GM18508 (cell line): ENCODE data around the gene NMUR2.

Source experiments
- ATAC-seq: cut with Tn5 transposase; IDR thresholded peaks from one replicate; pipeline ENCODE4 v1.9.1; 2021; ENCODE audit warnings: moderate number of reproducible peaks; ENCODE audit not compliant: insufficient read depth, unreplicated experiment

NMUR2 gene, protein sequence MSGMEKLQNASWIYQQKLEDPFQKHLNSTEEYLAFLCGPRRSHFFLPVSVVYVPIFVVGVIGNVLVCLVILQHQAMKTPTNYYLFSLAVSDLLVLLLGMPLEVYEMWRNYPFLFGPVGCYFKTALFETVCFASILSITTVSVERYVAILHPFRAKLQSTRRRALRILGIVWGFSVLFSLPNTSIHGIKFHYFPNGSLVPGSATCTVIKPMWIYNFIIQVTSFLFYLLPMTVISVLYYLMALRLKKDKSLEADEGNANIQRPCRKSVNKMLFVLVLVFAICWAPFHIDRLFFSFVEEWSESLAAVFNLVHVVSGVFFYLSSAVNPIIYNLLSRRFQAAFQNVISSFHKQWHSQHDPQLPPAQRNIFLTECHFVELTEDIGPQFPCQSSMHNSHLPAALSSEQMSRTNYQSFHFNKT

DNA sequence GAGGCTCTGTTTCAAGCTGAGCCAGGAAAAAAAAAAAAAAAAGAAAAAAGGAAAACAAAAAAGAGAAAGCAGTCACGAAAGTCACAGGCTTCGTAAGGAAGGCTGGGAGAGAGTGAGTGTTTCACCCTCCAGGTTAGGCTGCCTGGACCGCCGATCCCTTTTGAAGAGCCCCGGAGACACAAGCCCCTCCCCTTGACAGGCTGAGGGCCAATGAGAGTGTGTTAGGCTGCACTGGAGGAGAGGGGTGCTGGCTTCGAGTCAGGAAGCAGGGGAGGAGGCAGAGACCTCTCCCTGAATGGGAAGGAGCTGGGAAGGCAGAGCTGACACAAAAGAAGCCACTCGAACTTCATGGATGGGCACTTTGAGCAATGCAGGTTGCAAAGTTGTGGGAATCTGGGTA lies at the start of gene NMUR2:
Gene NMUR2 (minus strand): TSS at position 135 of the 400 bp plus-strand sequence. CDS start 166 bp downstream, outside the sequence.
- ATAC-seq = no peak

DNA sequence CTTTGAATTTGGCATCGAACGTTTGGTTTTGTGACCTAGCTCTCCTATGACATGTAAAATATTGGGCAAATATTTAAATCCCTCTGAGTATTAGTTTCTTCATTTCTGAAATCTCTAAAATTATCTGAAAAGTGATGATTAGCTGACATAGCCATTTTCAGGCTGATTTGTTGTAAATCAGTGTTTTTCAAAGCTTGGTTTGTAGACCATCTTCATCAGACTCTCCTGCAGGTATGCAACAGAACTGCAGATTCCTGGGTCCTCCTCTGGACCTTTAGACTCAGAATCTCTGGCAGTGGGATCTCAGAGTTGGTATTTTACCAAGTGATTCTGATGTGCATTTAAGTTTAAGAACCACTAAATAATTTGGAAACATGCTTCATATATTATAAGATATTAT lies 38.9 kb upstream of the NMUR2 start:
- ATAC-seq = no peak

DNA sequence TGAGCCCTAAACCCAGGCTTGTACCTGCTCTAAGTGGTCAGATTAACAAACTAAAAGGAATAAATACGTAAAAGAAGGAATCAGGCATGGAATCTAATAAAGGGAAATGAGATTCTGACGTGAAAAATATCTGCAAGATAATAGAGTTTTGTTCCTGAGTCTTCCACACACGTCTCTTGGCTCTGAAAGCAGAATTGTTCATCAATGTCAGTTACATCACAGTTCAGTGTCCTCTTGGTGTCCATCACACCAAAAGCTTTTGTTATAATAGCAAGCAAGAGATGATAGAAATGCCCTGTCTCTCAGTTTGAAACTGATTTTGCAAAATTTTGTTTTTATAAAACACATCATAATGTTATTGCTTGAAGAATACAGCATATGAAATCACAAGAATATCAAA lies 34.7 kb upstream of the NMUR2 start:
- no peak for ATAC-seq

DNA sequence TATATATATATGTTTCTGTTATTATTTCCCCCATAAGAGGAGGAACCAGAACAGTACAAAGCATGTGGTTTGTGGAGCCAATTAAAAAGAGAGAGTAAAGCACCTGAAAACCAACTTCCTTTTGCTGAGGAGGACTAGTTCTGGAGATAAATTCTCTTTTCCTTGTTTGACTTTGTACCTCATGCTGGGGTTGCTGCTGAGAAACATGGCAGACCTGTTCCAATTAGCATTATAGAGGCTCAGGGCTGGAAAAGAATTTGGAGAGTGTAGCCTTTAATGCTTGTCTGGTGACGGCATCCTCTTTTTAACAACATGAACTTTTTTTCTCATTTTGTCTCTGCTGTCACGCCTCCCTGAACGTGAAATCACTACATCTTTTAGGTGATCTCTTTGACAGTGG lies 32.8 kb upstream of the NMUR2 start:
- no peak for ATAC-seq

DNA sequence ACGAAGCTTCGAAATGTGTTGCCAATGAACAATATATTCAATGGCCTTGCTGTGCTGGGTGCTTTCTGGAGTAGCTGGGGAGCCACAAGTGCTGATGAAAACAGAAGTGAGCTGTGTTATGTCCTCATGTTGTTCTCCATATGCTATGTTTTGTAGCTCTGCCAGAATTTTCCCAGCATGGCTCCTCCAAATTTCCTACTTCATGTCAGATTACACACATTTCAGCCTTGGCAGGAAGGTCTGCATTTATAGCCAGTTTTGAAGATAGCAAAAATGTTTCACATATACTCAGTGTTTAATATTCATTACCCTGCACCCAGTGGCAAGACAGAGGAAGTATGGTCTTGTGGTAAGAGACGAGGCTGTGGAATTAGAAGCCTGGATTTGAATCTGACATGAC lies 22.6 kb upstream of the NMUR2 start:
- ATAC-seq = no peak

DNA sequence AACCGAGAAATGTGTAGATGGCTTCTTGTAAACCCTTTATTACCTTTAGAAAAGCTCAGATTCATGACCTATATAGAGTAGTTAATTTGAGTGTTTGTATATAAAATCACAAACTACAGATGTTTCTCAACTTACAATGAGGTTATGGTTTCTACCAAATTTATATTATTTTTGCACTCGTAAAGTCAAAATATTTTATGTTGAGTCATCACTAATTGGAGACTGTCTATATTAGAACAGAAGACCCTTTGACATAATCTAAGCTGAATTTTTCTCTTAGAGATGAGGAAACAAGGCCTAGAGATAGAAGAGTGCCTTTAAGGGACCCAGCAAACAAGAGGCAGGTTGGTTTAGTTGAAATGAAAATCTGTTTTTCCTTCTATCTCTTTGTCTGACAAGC lies 20.0 kb upstream of the NMUR2 start:
- no peak for ATAC-seq

DNA sequence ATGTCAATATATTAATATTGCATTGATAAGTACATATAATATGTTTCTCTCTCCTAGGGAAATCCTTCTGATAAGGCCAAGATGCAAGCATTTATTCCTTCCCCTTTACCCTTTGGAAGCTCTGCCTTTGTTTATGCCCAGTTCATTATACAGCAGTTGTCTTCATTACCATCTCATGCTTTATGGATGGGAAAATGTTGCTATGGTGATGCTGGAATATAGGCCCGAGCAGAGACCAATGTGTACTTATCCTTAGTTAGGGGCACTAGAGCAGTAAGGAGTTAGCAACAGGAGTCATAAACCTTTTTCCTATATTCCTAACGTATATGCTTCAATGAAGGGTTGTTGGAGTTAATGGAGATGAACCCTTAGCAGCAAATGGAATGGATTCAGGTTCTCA lies 19.4 kb upstream of the NMUR2 start:
- no peak for ATAC-seq

DNA sequence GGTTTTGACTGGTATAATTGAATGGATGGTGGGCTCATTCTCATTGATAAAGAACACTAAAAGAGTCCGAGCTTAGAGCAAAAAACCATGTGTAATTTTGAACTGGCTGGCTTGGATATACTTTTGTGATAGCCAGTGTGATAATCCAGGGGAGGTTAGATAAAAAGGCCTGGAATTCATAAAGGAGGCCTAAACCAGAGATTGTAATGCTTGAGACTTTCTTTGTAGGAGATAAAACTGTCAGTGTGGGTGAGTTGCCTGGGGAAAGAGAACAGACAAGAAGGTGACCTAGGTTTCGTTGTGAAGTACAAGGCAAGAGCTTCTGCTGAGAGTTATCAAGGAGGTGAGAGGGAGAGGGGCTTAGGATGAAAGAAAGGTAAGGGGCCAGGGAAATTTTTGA lies 17.0 kb upstream of the NMUR2 start:
- ATAC-seq = no peak

DNA sequence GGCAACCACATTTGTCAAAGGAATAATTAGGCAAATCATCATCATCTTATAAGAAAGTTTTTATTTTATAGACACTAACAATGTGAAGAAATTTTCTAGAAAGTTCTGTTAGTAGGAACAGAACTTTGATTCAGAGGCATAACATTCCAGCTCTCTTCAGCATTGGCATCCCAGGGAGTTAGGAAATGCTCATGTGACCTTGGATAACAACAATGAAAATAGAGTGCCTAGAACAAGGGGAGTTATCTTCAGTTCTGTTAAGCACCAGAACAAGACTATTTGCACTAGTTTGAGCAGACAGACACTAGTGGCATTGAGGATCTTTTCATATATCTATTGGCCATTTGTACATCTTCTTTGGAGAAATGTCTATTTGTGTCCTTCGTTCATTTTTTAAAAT lies 7.0 kb upstream of the NMUR2 start:
- no peak for ATAC-seq

DNA sequence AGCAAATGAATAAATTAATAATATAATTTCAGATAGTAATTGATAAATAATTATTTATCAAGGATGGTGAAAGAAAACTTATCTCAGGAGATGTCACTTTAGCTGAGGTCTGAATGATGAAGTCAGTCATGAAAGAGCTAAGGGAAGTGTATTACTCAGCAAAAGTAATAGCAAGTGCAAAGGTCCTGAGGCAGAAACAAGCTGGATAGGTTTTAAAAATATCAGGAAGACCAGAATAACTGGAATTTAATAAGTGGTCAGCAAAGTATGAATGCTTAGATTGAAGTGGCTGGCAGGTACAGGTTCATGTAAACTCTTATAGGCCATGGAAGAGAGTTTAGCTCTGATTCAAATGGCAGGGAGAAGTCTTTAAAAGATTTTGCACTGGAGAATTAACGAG lies 1.0 kb upstream of the NMUR2 start:
- no peak for ATAC-seq

DNA sequence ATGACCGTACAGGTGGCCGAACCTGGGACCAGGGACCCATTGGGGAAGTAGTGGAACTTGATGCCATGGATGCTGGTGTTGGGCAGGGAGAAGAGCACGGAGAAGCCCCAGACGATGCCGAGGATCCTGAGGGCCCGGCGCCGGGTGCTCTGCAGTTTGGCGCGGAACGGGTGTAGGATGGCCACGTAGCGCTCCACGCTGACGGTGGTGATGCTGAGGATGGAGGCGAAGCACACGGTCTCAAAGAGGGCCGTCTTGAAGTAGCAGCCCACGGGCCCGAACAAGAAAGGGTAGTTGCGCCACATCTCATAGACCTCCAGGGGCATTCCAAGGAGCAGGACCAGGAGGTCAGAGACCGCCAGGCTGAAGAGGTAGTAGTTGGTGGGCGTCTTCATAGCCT lies 585 bp downstream of the NMUR2 start:
- ATAC-seq = no peak

DNA sequence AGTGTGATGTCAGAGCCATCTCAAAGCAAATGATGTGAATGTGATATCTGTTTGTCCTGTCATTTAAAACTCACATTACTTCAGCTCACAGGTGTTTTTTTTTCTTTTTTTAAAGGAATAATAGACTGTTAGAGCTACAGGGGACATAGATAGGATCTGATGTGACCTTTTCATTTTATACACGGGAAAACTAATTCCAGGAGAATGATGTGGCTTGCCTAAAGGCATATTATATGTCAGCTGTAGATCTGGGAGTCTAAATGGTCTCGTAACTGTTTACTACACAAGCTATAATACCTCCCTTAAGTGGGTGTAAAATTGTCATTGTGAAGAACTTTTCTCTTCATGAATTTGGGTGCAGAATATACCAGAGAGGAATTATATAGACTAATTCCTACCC lies 2.0 kb downstream of the NMUR2 start:
- ATAC-seq = no peak

DNA sequence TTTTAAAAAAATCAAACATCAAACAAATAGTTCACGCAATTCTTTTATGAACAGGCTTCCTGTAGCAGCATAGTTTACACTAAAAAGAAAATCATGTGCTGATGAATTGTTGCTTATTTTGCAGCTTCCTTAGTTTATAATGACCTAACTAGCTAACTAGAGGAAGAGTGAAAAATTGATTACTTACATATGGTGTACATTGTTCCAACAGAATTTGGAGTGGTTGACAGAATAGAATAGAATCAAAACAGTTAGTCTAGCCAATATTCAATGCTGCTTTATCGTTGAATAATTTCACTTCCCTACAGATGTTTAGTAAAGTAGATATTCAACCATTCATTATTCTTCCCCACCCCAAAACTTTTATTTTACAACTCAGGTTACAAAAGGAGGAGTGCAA lies 4.2 kb downstream of the NMUR2 start:
- no peak for ATAC-seq

DNA sequence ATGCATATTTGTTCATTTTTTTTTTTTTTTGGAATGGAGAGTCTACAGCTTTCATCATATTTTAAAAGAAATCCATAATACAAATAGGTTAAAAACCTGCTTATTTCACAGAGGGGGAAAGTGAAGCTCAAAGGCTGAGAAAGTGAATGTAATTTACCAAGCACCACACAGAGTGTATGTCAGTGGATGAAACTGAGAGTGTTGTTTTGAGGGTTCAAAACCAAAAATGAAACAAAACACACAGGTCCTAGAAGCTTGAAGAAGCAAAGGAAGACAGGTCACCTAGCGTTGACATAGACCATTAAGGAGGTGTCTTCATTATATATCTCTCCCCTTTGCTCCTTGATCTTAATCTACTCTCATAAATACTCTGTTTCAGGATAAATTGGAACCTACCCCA lies 7.5 kb downstream of the NMUR2 start:
- ATAC-seq = peak; percentile 71

DNA sequence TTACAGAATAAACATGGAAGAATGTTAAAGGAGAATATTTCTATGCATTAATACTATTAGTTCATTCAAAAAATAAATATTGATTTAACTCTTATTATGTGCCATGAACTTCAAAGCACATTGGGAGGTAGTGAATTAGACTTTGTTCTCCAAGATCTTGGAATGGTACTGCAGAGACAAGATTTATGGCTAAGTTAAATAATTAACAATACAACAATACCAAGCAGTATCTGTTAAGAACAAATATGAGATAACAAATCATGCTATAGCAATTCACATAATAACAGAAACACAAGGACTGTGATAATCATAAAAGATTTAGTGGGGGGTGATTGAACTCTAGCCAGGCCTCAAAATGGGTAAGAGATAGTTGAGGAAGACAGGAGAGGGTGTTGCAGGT lies 11.6 kb downstream of the NMUR2 start:
- no peak for ATAC-seq

DNA sequence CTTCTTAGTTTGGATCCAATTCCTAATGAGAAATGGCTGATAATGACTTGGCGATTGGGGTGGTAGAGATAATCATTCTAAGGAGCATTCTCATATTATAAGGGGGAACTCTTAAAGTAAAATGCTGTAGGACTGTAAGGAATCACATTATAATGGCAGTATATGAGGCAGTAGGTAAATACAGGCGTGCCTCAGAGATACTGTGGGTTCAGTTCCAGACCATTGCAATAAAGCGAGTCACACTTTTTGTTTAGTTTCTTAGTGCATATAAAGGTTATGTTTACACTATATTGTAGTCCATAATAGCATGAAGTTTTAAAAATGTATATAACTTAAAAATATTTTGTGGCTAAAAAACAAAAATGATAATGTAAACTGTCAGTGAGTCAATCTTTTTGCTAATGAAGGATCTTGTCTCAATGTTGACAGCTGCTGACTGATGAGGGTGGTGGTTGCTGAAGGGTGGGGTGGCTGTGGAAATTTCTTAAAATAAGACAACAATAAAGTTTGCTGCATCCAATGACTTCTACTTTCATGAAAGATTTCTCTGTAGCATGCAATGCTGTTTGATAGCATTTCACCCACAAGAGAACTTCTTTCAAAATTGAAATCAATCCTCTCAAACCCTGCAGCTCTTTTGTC lies 15.8 kb downstream of the NMUR2 start:
- no peak for ATAC-seq

DNA sequence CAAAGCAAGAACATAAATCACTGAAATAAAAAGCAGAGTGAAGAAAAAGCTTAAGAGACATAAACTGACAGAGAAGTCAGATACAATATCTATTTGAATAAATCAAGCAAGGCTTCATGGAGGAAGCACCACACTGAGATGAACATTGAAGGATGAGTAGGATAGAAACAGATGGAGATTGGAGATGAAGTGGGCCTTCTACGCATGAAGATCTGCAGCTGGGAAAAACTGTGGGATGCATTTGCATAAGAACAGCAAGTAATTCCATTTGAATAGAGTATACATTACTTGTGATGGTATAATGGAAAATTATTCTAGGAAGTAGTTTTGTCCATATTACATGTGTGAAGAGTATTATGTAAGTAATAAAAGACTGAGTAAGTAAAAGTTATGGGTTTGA lies 16.5 kb downstream of the NMUR2 start:
- ATAC-seq = no peak

DNA sequence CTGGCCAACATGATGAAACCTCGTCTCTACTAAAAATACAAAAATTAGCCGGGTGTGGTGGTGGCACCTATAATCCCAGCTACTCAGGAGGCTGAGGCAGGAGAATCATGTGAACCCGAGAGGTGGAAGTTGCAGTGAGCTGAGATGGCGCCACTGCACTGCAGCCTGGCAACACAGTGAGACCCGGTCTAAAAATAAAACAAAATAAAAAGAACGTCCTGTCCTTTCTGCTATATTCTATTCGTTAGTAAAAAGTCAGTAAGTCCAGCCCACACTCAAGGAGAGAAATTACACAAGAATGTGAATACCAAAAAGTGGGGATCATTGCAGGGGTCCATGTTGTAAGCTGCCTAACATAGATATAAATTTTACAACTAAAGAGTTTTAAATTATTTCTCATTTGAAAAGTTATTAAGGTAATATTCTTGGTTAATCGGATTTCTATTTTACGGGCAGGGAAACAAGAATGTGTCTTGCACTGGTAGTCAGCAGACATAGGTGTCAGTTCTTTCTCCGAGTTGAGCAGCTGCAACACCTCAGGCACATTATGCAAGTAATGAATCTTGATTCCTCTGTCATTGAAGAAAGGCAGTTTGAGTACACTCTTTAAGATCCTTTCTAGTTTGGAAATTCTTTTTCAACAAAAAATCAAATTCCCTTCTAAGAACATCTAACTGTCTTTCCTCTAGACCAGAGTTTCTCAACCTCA lies 24.5 kb downstream of the NMUR2 start:
- ATAC-seq = no peak

DNA sequence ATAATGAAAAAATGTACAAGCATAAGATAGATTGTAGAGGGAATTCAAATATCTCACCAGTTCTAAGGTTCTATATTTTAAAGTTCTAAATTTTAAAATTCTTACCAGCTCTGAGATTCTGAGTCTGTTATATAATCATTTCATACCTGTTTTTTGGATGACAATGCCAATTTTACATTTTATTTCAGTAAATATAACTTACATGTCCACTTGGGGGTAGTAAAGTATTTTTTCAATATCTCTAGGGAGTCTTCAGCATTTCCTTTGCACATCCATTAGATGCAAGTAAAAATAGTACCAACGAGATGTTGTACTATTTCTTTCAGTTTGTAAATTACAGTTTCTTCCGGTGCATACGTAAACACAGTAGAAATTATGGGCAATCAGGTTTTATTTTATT lies 25.7 kb downstream of the NMUR2 start:
- ATAC-seq = no peak

DNA sequence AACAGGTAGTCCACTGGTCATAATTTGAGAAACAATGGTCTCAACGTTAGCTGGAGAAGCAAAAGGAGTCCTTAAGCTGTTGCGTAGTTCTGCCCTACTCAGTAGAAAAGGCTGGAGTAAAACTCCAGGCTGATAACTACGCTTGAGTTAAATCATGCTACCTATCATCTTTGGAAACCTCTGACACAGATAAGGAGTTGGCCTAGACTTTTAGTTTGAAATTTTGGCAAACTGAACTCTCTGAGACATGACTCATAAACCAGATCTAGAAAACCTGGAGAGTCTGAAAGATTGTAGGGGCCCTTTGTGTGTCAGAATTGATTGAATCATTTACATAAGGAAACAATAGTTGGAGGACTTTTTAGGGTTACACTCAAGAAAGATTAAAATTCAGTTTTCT lies 26.3 kb downstream of the NMUR2 start:
- ATAC-seq = no peak

DNA sequence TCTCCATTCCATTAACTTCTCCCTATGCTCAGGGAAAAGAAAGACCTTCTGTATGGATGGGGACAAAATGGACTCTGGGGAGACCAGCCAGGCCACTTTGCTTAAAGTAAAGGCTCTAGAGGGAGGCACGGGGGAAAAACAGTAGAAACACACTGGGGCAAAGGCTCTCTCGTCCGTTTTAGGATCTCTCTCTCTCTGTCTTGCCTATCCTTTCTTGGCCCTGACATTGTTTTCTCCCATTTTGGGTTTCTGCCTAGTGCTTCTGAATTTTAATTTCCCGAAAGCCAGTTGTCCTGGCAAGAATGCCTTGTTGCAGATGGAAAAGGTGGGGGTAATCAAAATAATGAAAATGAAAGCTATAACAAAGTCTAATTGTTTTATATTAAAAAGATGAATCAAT lies 28.2 kb downstream of the NMUR2 start:
- ATAC-seq = no peak
